Stimulated activated CD4-positive, alpha-beta T cell treated with anti-CD3 and anti-CD28 coated beads, Interleukin-12 subunit alpha, Interleukin-12 subunit beta, amount 100 ng/mL, for 24 hours (primary cell): ENCODE data around the gene ARHGAP31.
"Not testable (repeated sequence)": the region's sequence is repeated elsewhere in the genome, so short reads cannot be mapped to it uniquely, and the experiment has no call there.

Experiments used
- DNase-seq, 2 experiments: peaks; one replicate each; pipeline ENCODE4 v3.0.0-alpha.2; 2020; ENCODE audit warnings: low read depth in 2 of 2

ARHGAP31 gene

DNA sequence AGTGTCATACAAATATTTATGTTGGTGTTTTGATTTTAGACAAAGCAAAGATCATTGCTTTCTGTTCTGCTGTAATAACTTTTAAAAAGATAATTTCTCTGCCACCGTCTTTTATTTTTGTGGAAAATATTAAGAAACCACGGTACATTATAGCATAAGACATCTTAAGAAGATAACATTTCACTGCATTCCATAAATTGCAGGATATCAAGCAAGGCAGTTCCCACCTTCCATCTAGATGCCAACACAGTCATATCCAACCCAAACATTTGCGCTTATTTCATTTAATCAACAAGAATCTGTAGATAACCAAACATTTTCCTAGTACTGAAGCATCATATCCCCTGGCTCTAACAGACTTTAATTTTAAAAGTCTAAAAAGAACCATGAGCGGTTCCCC is 25.1 kb downstream of the ARHGAP31 start:
- no peak for DNase-seq

DNA sequence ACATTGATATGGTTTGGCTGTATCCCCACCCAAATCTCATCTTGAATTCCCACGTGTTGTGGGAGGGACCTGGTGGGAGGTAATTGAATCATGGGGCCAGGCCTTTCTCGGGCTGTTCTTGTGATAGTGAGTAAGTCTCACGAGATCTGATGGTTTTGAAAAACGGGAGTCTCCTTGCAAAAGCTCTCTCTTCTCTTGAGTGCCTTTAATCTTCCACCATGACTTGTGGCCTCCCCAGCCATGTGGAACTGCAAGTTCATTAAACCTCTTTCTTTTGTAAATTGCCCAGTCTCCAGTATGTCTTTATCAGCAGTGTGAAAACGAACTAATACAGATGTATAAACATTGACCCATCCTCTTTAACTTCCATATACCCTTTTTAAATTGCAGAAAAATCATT is 26.6 kb downstream of the ARHGAP31 start:
- DNase-seq = not testable (repeated sequence)

DNA sequence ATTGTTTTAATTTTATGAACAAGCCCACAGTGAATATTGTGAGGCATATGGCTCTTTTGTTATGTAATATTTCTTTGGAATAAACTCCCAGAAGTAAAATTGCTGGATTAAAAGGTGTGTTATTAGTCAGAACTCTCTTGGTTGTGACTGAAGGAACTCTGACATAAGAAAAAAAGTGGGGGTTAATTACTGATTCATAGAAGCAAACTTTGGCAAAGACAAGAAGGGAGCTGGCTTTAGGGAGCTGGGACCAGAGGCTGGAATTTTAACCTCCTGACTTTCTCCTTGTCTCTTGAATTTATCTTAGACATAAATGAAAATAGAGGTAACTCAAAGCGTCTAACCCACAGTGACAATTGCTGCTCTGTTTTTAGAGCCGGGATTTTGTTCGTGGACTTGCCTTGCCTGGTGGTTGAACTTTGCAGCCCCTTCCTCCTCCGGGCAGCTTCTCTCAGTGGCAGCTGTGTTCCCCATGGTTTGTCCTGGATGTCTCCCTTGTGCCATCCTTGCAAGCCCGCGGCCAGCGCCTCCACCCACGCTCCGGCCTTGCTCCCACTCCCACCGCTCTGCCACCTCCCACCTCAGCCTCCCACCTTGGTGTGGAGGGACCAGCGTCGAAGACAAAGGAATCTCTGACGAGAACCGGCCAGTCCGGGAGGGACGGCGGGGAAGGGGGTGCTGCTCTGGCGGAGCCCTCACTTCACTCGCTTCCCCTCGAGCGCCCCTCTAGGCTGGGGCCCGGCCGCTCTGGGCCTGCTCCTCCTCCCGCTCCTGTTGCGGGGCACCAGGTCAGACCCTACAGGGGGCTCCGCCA is 28.0 kb downstream of the ARHGAP31 start:
- DNase-seq = no peak

DNA sequence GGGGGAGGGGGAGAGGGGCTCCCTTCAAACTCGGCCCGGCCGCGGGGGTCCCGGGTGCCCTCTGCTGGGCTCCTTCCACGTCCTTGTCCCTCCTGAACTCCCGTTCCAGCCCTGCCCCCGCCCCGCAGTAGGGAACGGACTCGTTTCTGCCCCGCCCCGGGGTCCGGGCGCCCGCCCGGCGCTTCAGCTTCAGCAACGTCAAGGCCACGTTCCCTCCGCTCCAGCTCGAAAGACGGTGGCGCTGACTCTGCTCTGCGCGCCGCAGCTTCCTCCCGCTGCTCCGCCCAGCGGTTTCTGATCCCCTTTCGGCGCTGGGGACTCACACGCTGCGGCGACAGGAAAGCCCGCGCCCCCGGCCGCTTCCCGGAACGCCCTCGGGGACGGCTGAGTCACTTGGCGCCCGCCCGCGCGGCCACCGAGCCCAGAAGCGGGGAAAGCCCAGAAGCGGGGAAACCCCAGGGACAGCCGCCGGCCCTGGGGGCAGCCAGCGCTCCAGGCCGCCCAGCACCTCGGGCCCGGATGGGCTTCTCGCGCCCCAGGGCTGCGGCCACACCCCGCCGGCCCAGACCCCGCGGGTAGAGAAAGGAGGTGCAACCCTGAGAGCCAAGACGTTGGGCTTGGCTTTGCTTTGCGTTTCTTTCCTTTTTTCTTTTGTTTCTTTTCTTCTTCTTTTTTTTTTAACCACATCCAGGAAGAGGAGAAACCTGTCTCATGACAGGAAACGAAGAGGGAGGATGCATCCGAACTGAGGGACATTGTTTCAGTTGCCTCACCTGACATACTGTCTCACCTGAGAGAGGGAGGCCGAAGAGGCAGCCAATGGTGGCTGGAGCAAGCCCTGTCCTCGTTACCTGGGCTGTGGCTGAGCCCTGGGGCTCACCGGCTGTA is 28.9 kb downstream of the ARHGAP31 start:
- DNase-seq = peak; percentile 90 to 92

DNA sequence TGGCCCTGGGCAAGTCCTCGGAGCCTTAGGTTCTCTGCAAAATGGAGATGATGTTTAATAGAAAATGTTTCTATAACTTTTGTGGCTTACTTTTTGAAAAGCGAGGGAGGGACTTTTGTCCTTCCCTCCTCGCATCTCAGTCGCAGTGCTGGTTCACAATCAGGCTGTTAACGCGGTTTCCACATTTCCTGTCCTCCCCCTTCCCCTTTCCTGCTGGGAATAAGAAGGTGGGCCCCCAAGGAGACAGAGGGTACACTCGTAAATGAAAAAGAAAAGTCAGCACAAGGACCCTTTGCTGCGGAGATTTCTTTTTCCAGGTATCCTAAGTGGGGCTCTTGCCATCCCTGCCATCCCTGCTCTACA is 29.5 kb downstream of the ARHGAP31 start:
- DNase-seq = no peak

DNA sequence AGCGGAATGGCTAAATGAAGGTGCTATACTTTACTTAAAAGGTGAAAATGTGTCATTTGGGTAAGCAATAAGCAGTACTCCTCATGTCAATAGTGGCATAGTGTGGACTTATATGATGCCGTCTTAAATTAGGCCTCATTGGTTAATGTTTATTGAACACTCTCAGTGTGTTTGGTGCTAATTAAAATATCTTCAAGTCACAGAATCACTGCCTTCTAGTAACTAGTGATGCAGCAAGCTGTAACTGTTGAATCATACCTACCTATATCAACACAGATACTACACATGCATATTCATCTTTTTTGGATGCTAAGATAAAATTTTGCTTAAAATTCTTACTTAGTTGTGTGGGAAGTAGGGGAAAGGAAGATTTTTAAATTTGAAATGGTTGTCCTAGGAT is 30.7 kb downstream of the ARHGAP31 start:
- DNase-seq = no peak

DNA sequence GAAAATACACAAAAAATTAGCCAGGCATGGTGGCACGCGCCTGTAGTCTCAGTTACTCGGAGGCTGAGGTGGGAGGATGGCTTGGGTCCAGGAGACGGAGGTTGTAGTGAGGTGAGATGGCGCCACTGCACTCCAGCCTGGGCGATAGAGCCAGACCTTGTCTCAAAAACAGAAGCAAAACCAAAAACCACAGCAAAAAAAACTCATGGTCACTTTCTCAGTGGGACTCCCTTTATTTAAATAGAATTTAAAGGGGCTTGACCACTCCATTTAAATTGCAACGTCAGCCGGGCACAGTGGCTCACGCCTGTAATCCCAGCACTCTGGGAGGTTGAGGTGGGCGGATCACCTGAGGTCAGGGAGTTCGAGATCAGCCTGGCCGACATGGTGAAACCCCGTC is 32.8 kb downstream of the ARHGAP31 start:
- DNase-seq = no peak

DNA sequence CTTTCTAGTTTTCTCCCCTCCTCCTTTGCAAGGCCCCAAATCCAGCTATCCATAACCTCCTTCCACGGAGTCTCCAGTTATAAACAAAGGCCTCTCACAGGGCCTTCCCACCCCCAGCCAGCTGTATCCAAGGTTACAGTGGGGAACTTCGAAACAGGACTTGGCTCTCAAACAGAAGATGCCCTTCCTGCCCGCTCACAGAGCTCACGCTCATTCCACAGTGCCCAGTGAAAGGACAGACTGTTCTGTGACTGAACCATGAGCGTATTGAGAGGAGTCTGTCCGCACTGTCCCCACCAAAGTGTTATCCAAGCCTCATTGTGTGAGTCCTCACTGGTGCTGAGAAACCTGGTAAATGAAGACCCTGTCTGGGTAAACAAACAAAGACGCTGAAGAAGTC is 35.4 kb downstream of the ARHGAP31 start:
- no peak for DNase-seq

DNA sequence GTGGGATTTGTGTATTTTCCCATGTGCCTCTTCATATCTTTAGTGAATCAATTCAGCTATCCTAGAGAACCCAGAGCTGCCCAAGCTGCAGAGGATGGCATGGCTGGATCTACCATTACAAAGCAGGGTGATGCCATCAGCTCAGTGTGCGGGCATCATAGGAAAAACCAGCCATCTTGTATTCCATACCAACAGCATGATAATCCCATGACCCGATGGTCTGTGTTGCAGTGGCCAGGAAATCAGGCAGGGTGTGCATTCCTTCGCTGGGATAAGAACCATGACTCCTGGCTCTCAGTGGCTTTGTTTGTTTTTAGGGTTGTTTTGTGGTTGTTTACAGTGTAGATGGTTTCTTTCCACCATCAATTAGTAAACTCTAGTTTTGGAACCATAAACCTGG is 36.0 kb downstream of the ARHGAP31 start:
- no peak for DNase-seq

DNA sequence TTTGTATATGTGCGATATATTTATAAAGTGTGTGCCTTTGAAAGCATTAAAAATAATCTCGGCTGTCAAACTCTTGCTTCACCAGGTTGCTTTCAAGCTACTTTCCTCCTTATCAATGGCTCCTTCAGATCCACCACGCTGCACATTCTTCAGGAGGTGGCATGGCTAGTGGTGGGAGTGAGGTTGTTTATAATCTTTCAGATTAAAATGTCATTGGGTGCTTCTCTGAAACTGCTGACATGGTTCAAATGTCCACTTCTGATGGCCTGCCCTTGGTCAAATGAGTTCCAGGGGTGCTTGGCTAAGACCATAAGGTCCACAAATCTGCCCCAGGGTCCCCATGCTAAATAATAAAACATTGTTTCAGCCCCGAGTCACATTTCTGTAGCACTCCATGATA is 36.7 kb downstream of the ARHGAP31 start:
- DNase-seq = no peak

DNA sequence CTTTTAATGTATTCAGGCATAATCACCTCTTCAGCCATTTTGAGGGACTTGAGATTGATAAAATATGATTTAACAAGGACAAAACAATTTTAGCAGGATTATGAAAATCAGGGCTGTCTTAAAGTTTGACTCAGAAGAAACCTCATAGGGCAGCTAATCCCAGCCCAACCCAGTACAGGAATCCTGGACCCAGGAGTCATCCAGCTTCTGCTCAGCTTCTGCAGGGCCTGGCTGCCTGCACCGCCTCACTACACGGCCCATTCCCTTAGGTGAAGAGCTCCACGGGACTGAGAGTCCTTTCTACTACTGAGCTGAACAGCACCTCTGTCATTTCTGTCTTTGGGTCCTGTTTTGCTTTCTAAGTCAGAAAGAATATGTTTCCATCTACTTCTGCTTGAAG is 37.5 kb downstream of the ARHGAP31 start:
- no peak for DNase-seq

DNA sequence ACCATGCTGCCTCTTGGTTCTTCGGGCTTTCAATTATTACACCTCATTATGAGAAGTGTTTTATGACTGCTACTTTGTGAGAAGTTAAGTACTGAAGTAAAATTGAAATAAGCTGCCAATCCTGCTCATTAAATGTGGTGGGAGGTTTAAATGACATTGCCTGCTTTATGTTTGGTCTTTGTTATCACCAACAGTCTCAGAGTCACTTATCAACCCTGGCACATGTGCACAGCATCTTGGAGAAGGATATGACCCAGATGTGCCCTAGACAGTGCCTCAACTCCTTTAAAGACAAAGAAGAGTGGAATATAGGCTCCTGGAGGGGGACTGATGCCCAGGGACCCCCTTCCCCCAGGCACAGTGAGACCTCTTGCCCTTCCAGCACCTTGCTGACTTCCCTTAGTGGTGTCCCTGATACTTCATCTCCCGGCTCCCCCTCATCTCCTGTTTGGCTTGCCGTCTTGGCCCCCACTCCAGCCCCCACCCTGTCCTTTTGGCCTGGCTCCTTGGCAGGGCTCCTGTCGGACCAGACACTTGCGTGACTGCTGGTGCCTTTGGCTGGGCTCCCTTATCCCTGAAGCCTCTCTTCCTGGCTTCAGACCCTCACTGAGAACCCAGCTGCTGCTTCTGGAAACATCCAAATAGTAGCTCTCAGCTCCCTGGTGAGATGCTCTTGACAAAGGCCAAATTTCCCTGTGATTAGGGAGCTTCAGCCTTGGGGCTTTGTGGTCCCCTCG is 39.8 kb downstream of the ARHGAP31 start:
- no peak for DNase-seq

DNA sequence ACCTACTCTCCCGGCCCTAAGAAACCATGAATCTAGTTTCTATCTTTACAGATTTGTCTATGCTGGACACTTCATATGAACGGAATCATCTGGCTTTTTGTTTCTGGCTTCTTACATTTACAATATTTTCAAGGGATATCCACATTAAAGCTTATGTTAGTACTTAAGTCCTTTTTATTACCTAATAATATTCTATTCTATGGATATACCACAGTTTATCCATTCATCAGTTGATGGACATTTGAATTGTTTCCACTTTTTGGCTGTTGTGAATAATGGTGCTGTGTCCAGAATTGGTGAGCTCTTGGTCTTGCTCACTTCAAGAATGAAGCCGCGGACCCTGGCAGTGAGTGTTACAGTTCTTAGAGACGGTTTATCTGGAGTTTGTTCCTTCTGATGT is 42.6 kb downstream of the ARHGAP31 start:
- no peak for DNase-seq

DNA sequence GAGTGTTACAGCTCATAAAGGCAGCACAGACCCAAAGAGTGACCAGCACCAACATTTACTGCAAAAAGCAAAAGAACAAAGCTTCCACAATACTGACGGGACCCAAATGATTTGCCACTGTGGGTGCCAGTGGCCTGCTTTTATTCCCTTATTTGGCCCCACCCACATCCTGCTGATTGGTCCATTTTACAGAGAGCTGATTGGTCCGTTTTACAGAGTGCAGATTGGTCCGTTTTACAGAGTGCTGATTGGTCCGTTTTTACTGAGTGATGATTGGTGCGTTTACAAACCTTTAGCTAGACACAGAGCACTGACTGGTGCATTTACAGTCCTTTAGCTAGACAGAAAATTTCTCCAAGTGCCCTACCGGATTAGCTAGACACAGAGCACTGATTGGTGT is 43.2 kb downstream of the ARHGAP31 start:
- not testable (repeated sequence) for DNase-seq

DNA sequence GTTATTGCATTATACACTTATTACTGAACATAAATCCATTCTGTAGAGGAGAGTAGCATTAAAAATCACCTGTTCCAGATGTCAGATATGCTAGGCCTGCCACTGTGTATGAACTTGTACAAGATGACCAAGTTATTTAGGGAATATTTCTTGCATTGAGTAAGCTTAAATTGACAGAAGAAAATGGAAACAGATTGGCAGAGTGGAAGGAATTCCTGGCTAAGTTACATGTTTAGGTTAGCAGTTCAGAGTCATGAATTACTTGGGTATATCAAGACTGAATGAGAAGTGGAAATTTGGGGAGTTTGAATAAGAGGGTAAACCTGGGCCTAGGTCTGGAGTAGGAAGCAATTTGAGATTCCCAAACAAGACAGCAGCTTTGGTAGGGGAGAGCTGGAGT is 44.6 kb downstream of the ARHGAP31 start:
- DNase-seq = no peak

DNA sequence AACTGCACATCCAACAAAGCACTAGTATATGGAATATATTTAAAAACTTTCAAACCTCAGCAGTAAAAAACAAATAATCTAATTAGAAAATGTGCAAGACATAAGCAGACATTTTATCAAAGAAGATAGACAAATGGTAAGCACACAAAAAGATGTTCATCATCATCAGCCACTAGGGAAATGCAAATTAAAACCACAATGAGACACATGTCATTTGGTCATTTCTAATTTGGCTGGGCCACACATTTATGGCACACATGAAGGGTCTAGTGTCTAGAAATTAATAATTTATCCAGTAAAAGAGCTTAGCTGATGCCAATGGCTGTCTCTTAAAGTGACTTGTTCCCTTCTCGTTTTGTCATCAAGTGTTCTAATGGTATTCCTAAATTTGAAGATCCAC is 45.8 kb downstream of the ARHGAP31 start:
- DNase-seq = no peak

DNA sequence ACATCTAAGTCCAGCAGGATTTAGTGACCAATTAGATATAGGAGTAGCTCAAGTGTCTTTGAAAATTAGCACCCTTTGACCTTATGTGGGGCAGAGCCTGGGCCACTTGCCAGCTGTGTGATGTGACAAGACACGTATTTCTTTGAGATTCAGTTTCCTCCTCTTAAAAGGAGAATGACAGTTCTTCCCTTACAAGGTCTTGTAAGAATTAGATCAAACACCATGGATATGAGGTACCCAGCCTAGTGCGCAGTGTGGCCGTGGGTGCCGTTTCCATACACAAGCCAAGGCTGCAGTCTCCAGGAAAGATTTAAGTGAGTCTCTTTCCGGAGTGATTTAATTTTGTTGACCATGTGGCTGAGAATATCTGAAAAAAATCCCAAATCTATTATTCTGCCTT is 46.3 kb downstream of the ARHGAP31 start:
- no peak for DNase-seq

DNA sequence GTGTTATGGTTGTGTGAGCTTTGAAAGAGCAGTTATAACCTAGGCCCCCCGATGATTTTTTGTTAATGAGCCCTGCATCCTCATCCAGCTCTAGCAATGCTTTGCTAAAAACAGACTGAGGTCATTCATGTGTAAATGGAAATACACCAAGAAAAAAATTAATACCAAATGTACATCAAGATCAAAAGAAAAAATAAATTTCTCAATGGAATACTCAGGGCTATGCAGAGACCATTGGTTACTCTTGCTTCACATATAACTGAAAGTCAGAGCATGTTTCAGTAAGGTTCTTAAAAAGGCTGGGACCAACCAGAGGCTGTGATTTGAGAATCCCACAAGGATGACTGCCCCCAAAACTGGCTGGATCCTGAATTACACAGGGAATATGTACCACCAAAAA is 48.0 kb downstream of the ARHGAP31 start:
- no peak for DNase-seq

DNA sequence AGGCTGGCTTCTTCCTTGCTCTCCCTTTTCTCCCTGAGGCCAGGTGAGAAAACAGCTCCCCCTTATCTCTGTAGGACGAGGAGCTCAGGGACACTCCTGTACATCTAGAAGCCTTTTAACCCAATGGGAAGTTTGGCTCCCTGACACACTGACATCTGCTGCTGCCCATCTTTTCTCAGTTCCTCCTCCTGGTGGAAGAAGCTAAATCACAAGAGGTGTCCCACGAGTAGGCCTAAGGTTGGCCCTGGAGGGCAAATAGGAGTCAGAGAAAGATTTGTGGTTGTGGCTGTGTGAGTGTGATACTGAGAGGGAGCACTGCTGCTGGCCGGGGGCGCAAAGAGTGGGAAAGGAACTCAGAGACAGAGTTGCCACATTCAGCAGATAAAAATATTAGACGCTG is 49.5 kb downstream of the ARHGAP31 start:
- DNase-seq = no peak

DNA sequence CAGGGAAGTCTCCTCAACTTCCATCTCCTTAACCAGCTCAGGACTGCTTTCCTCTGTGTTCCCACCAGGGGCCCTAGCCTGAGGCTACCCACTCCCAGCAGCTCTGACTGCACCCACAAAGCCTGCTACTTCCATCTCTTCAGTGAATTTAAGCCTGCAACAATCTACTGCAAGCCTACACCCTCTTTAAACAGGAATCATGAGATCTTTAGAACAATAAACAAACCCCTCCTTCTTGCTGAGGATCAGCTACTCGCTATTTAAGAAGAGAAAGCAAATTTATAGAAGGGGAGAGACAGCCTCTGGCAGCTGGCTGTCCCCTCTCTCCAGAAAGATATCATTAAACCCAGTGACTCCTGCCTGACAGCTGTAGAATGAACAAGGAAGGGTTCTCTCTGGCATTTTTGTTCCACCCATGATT is 51.9 kb downstream of the ARHGAP31 start:
- no peak for DNase-seq

DNA sequence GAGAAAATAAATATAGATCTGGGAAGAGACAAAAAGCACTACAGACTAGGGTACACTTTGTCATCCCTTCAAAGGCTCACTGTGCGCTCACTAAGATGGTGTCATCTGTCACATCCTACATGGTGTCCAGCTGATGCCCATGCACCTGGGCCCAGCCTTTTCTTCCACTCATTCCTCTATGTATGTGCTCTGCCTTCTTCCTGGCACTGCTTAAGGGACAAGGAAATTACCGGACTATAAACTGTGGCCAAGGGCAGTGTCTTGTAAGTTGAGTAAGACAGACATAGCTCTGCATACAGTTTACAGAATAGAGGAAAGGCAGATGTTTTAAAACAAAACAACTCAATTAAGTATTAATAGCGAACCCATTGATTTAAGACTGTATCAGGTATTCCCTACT is 52.9 kb downstream of the ARHGAP31 start:
- DNase-seq = no peak

DNA sequence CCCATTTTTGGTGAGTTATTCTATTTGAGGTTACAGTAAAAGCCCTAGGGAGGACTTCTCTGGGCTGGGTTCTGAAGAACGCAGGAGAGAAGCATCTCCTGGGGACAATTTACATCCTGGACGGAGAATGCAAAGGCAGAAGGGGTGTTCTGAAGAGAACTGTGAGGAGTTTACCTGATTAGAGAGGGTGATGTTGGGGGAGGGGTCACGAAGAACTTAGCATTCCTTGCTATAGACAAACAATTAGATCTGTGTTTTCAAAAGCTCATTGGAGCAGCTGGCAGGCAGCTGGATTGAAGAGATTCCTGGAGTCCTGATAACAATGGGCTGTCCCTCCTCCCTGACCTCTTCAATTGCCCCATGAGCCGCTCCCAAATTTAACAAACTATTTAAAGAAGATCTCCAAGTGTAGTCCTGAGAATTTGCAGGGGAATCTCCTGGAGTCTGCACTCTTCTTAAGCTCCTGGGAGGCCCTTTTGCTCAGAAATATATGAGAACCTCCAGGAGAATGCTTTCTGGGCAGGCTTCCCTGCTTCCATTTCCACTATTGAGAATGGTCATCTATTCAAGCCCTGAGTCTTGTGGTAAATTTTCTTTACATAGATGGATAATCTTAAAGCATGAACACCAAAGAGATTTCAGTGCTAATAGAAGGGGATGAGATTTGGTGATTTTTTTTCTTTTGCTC is 55.3 kb downstream of the ARHGAP31 start:
- no peak for DNase-seq
